HG03095 (cell line): Measurements from ENCODE around the gene UBIAD1.
"Not testable (repeated sequence)": the region's sequence is repeated elsewhere in the genome, so short reads cannot be mapped to it uniquely, and the experiment has no call there.

ENCODE experiments used
- ATAC-seq: cut with Tn5 transposase; IDR thresholded peaks from one replicate; pipeline ENCODE4 v1.9.1; 2021; ENCODE audit warnings: moderate library complexity; ENCODE audit not compliant: unreplicated experiment

UBIAD1 gene

DNA sequence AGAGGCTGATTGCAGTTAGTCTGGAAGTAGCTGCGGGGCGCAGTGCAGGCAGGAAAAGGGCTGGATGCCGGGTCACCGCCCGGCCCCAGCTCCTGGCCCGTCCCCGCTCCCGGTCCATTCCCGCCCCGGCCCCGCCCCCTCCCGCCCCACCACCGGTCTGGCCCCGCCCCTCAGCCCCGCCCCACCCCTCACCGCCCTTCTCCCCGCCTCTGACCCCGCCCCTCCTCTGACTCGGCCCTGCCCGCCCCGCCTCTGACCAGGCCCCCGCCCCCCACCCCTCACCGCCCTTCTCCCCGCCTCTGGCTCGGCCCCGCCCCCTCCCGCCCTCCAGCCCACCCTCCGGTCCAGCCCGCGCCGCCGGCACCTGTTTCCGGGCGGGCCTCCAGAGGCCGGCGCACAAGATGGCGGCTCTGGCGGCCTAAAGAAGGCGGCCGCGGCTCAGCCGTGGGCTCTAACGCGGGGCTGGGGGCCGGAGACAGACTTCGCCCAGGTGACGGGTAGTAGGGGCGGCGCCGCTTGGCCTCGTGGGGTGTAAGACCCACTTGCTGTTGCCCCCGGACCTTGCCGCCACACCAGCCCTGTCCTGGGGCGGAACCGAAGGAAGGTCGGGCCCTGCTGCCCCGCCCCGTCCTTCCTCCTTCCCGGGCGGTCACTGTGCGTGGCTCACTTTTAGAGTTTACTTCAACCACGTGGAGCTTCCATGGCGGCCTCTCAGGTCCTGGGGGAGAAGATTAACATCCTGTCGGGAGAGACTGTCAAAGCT is at the start of gene UBIAD1:
UBIAD1 (plus strand) TSS at position 367 of the 763 bp plus-strand sequence; CDS start at position 701, 334 bp downstream.
- peak; percentile 75 for ATAC-seq

- ATAC-seq = peak; percentile 74
Measured at GRCh38 chr1:11227106-11228077, 45.6 kb upstream of the UBIAD1 start.

GRCh38 chr1:11229203-11229602 is 43.8 kb upstream of the UBIAD1 start:
- no peak for ATAC-seq

DNA sequence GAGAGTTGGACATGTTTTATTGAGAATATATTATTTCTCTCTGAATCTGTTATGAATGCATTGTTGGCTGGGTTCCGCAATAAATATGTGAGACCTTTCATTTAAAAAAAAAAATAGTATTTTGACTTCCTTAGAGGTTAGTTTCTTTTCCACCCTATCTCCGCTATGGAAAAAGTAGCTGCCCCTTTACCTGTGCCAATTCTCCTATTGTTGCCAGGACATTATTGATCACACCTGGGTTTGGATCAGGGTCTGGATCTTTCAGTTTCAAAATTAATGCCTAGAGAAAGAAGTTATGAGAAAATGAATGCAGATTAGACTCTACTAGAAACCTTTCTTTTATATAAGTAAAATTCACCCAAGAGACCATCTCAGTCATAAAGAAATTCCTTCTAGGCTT is 39.8 kb upstream of the UBIAD1 start:
- ATAC-seq = no peak

- ATAC-seq = no peak
Measured at GRCh38 chr1:11237356-11237755, 35.6 kb upstream of the UBIAD1 start.

GRCh38 chr1:11238311-11238710 is 34.7 kb upstream of the UBIAD1 start:
- ATAC-seq = no peak

DNA sequence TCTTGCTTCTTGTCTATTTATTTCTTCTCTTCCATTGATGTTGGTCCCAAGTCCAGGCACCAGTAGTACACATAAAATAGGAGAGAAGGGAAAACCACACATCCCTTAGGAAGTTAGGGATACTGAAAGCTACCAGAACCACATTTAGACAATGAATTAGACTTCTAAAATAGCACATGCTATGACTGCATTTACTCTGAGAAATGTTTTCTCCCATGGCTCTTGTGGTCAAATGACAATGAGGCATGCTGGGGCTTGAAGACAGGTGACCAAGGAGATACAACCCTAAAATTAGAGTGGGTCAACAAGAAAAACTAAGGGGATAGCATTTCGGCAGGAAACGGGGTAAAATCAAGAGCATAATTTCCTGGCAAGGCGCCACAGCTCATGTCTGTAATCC is 27.8 kb upstream of the UBIAD1 start:
- no peak for ATAC-seq

DNA sequence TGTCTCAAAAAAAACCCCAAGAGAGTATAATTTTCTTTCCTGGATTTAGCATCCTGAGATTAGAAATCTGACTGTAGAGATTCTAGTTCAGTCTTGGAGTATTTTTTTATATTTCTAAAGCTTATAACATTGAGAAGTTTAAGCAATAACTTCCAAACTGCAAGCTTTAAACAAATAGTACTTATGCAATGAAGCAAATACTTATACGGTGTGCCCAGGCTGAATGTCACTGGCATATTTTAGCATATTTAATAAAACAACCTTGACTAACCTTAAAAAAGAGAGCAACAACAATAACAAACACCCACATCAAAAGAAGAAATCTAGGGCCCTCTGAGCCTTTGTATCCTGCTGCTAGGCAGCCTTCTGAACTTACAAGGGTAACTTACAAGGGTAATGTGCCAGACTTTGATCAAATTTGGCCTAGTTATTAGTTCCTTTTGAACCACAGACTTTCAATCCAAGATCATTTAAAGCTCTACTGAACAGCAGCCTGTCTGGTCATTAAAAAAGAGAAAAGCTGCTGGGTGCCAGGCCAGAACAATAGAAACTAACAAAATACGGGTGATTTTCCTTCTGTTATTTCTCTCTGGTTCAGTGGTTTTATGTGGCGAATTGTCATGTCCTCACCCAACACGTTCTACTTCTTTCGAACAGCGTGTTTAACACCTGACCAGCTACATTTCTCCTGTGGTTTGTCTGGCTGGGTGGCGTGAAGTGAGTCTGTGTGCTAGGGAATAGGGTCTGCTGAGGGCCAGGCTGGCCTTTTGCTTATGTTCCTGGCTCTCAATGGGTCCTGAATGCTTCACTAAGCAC is 26.9 kb upstream of the UBIAD1 start:
- ATAC-seq = no peak

GRCh38 chr1:11248169-11248568 is 24.8 kb upstream of the UBIAD1 start:
- ATAC-seq = no peak

GRCh38 chr1:11252538-11252937 is 20.5 kb upstream of the UBIAD1 start:
- ATAC-seq = no peak

- no peak for ATAC-seq
Measured at GRCh38 chr1:11253226-11253625, 19.8 kb upstream of the UBIAD1 start.

GRCh38 chr1:11256299-11256698 is 16.7 kb upstream of the UBIAD1 start:
- no peak for ATAC-seq

DNA sequence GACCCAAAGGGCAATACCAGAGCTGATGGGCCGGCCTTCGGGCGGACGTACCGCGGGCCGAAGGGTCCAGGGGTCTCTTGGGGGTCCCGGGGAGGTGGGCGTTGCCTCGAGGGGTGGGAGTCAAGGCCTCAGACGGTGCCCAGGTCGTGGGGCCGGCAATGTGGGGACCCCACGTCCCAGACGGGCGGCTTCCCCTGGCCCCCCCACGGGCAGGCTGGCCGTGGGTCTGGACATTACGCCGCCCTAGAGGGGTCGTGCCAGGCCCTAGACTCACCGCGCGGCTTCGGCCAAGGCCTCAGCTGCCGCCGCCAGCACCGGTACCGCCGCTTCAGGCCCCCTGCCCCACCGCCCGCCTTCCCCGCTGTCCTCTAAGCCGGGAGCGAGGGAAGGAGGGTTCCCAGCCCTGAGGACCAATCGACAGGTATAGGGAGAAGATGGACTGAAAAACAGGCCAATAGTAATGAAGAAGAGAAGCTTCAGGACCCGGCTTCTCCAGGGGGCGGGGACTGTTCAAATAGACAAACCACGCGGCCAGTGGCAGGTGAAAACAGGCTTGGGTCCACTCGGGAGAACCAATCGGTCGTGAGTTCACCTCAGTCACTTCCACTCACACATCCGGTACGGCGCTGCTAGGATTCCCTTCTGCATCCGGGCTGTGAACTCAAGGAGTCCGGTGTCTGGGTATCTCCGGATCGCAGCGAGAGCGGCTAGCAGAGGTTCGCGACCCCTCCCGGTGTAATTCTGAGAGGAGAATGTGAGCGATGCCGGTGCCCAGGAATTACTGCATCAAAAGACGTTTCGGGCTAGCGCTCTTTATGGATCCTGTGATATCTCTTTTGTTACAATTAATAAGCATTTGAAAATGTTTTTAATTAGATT is 10.6 kb upstream of the UBIAD1 start, which contains the start of gene MTOR:
MTOR (minus strand) TSS at position 381 of the 879 bp plus-strand sequence. CDS start 3,142 bp downstream, outside the sequence.
- ATAC-seq = peak; percentile 97

DNA sequence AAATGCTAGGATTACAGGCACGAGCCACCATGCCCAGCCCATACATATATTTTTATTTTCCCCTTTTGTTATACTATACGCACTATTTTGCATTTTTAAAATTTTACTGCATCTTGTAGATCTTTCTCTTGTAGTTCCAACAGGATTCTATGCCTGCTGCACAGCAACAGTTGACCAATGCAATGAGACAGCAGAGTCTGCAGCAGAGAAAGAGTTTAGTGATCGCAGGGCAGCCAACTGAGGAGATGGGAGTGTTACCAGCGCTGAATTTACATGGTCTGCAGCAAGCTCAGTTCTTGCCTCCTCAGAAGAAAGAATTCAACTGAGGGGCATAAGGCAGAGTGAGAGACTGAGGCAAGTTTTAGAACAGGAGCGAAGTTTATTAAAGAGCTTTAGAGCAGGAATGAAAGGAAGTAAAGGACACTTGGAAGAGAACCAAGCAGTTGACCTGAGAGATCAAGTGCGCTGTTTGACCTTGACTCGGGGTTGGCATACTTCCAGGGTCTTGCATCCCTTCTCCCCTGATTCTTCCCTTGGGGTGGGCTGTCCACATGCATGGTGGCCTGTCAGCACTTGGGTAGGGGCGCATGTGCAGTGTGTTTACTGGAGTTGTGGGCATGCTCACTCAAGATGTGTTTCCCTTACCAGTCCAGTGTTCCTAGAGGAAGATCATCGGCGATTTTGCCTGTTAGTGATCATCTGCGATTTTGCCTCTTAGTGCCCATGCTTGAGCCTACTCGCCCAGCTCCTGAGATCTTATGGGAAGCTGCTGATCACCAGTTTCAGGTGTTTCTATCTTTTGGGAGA is 6.5 kb upstream of the UBIAD1 start:
- ATAC-seq = no peak

DNA sequence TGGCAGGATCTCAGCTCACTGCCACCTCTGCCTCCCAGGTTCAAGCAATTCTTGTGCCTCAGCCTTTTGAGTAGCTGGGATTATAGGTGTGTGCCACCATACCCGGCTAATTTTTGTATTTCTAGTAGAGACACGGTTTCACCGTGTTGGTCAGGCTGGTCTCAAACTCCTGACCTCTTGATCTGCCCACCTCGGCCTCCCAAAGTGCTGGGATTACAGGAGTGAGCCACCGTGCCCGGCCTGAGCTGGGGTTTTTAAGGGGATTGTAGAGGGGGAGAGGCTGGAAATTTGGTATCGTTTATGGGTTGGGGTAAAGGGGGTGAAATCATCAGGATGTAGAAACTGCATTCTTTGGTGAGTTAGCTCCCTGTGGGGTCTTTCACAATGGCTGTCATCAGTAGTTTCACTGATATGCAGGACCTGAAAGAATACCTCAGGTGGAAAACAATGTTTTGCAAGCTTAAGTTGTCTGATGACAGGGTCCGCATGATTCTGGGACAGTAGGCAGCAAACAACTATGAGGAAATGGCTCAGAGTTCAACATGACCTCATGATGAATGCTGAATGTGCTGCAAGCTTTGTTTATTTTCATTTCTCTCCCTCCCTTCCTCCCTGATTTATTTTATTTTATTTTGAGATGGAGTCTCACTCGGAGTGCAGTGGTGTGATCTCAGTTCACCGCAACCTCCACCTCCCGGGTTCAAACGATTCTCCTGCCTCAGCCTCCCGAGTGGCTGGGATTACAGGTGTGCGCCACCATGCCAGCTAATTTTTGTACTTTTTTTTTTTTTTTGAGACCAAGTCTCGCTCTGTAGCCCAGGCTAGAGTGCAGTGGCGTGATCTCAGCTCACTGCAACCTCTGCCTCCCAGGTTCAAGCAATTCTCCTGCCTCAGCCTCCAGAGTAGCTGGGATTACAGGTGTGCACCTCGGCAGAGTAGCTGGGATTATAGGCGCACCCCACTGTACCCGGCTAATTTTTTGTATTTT is 5.4 kb upstream of the UBIAD1 start:
- not testable (repeated sequence) for ATAC-seq

DNA sequence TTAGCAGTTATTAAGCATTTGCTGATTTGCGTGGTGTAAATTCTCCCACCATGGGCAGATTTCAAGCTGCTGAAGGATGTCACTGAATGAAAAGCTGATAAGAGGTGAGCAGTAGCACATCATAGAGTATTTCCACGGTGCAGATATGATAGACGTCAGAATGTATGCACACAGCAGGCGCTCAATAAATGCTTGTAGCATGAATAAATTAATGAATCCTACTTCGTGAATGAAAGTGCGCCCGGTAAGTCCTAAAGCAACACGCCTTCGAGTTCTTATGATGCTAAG is 510 bp upstream of the UBIAD1 start:
- ATAC-seq = no peak

GRCh38 chr1:11273595-11274234 is 717 bp downstream of the UBIAD1 start:
- peak; percentile 26 for ATAC-seq

DNA sequence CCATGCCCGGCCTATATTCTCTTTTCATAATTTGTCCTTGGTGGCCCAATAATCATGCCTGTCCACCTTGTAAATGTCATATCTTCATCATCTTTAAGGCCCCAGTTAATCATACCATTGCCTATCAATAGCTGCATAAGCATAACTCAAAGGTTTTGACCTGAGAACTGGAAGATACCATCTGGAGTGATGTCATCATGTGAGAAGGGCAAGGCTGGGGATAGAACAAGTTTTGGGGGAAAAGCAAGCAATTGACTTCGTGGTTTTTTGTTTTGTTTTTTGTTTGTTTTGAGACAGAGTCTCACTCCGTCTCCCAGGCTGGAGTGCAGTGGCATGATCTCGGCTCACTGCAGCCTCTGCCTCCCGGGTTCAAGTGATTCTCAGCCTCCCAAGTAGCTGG is 6.2 kb downstream of the UBIAD1 start:
- no peak for ATAC-seq
